MG63 (cell line): ENCODE measurements around the gene FAXDC2. TPM values are rescaled to one million over a fixed set of nuclear protein-coding genes. Genes with fewer than 3 reads are reported as not detected.

Experiments
- total RNA-seq: library from RNA; depleted of rRNA; stranded (reverse); fragments of >200 nt; shearing (Covaris generic); gene quantifications from 2 replicates; pipeline ENCODE4 v1.2.3, GENCODE V29; 2014; ENCODE audit warnings: low replicate concordance; rRNA removed

FAXDC2 gene
- total RNA-seq, 1 experiment from 2014 or later = not detected

Other genes with a start within 250 kb of the FAXDC2 start
- 30.4 and 36.5 TPM in 2 replicates for gene LARP1, start 95.2 kb downstream of the FAXDC2 start, total RNA-seq
- gene CNOT8, start 8.0 kb upstream of the FAXDC2 start, total RNA-seq = 67.0 and 70.7 TPM in 2 replicates
- 36.9 and 39.6 TPM in 2 replicates for gene GEMIN5, start 87.6 kb upstream of the FAXDC2 start, total RNA-seq
- gene MRPL22, start 90.5 kb upstream of the FAXDC2 start, total RNA-seq = 57.4 and 104 TPM in 2 replicates
- 0.03 and 0.10 TPM in 2 replicates for gene KIF4B, start 163.2 kb upstream of the FAXDC2 start, total RNA-seq